GM18499 (cell line): ENCODE results near the gene GAREM2.

Source experiments
- ATAC-seq: cut with Tn5 transposase; IDR thresholded peaks from one replicate; pipeline ENCODE4 v1.9.1; 2021; ENCODE audit warnings: moderate number of reproducible peaks; ENCODE audit not compliant: insufficient read depth, unreplicated experiment

GAREM2 gene

GRCh38 chr2:26224095-26224494, 51.2 kb downstream of the GAREM2 start:
- no peak for ATAC-seq

GRCh38 chr2:26229595-26229994, 56.7 kb downstream of the GAREM2 start:
- ATAC-seq, result no peak

DNA sequence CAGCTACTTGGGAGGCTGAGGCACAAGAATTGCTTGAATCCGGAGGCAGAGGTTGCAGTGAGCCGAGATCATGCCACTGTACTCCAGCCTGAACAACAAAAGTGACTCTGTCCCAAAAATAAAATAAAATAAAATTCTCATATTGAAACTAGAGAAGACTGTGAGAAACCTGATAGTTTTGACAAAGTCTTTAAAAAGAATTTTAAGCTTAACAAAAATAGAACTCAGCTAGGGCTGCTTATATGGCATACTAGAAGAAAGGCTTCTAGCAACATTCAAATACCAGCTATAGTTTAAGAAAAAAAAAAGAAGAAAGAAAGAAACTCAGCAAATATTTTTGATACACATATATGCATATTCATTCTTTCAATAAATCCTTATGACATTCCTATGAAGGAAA, 57.9 kb downstream of the GAREM2 start:
- no peak for ATAC-seq

- no peak for ATAC-seq
Measured at GRCh38 chr2:26235089-26235488, 62.2 kb downstream of the GAREM2 start.

DNA sequence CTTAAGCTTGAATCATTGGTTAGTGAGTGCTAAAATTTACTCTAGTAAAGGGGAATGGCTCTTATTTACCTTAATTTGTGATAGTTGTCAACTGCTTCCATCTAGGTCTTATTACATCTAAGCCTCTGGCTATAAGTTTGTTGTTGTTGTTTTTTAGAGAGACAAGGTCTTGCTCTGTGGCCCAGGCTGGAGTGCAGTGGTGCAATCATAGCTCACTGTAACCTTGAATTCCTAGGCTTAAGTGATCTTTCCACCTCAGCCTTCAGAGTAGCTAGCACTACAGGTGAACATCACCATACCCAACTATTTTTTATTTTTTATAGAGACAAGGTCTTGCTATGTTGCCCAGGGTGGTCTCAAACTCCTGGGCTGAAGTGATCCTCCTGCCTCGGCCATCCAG, 65.0 kb downstream of the GAREM2 start:
- ATAC-seq, result no peak

DNA sequence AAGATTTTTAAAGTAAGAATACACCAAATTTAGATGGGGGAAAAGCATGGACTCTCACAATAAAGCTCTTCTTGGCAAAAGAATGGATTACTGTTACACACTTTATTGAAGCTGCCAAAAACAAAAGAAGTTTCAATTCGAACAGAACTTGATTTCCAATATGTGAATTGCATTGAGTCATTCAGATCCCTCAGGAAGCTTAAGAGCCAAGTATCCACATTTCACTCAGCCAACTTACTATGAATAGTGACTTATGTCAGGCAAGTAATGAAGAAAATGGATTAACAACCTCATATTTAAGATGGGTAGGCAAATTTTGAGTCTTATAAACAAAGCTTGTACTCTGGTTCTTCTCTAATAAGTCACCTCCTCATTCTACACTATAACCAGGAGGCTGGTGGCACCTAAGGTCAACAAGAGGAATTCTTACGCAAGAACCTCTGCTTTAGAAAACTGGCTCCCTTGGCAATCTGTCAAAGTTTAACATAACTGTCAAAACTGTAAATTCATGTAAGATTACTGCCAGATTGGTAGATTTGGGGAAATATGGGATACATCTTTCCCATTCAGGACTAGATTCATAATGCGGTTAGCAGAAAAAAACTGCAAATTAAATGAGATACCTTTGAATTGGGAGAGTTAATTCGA, 65.5 kb downstream of the GAREM2 start:
- no peak for ATAC-seq
